MM.1S (cell line): Measurements from ENCODE around the gene TERB1.
"Not testable (repeated sequence)": the region's sequence is repeated elsewhere in the genome, so short reads cannot be mapped to it uniquely, and the experiment has no call there.

Source experiments
- DNase-seq: peaks from one replicate; pipeline ENCODE4 v3.0.0-alpha.2; 2015
- H2AFZ ChIP-seq: fragments of 300-600 bp; sonication (generic); 2 replicates; pipeline ENCODE4 v1.6.0; 2016; ENCODE audit warnings: antibody characterized with exemption, low read length
- H3F3A ChIP-seq: fragments of 300-600 bp; sonication (generic); 2 replicates; pipeline ENCODE4 v1.6.1; 2016; ENCODE audit warnings: mild to moderate bottlenecking, antibody characterized with exemption, low read length, moderate library complexity, mixed read lengths; ENCODE audit not compliant: insufficient read depth
- H3K27ac ChIP-seq: fragments of 300-600 bp; sonication (generic); 2 replicates; pipeline ENCODE4 v1.5.1; 2016; ENCODE audit warnings: mild to moderate bottlenecking, low read length
- H3K27me3 ChIP-seq: fragments of 300-600 bp; sonication (generic); replicated peaks from 2 replicates; pipeline ENCODE4 v1.6.0; 2016; ENCODE audit warnings: low read length; ENCODE audit not compliant: insufficient read depth
- H3K36me3 ChIP-seq: fragments of 300-600 bp; sonication (generic); replicated peaks from 2 replicates; pipeline ENCODE4 v1.6.1; 2016; ENCODE audit warnings: mild to moderate bottlenecking, low read length, mixed read lengths; ENCODE audit not compliant: insufficient read depth
- H3K4me1 ChIP-seq: fragments of 300-600 bp; sonication (generic); 2 replicates; pipeline ENCODE4 v1.6.1; 2016; ENCODE audit warnings: low read length, mixed read lengths
- H3K4me2 ChIP-seq: fragments of 300-600 bp; sonication (generic); 2 replicates; pipeline ENCODE4 v1.6.0; 2016; ENCODE audit warnings: low read depth, low read length
- H3K4me3 ChIP-seq: fragments of 300-600 bp; sonication (generic); 2 replicates; pipeline ENCODE4 v1.5.1; 2016; ENCODE audit warnings: low read length, mixed read lengths
- H3K79me2 ChIP-seq: fragments of 300-600 bp; sonication (generic); 2 replicates; pipeline ENCODE4 v1.6.1; 2016; ENCODE audit warnings: mixed run types, low read length, mixed read lengths
- H3K9ac ChIP-seq: fragments of 300-600 bp; sonication (generic); 2 replicates; pipeline ENCODE4 v1.6.1; 2016; ENCODE audit warnings: low read length, mixed read lengths
- H3K9me2 ChIP-seq: fragments of 300-600 bp; sonication (generic); replicated peaks from 2 replicates; pipeline ENCODE4 v1.6.1; 2016; ENCODE audit warnings: mild to moderate bottlenecking, low read length, mixed read lengths; ENCODE audit not compliant: insufficient read depth
- H3K9me3 ChIP-seq: fragments of 300-600 bp; sonication (generic); replicated peaks from 2 replicates; pipeline ENCODE4 v1.6.1; 2016; ENCODE audit warnings: mild to moderate bottlenecking, low read length, mixed read lengths; ENCODE audit not compliant: insufficient read depth
- H4K20me1 ChIP-seq: fragments of 300-600 bp; sonication (generic); 2 replicates; pipeline ENCODE4 v1.6.1; 2016; ENCODE audit warnings: mild to moderate bottlenecking, low read length, moderate library complexity, mixed read lengths; ENCODE audit not compliant: insufficient read depth
- CTCF ChIP-seq: fragments of 300-600 bp; sonication (generic); IDR thresholded peaks from 2 replicates; pipeline ENCODE4 v1.5.1; 2016; ENCODE audit warnings: antibody characterized with exemption, low read length, mixed read lengths
- EZH2 ChIP-seq: fragments of 300-600 bp; sonication (generic); optimal IDR thresholded peaks from 2 replicates; pipeline ENCODE3; 2017; ENCODE audit warnings: low read depth, mild to moderate bottlenecking, antibody characterized with exemption, low read length, mixed read lengths
- EZH2phosphoT487 ChIP-seq: fragments of 300-600 bp; sonication (generic); IDR thresholded peaks from 2 replicates; pipeline ENCODE4 v1.6.1; 2018; ENCODE audit warnings: antibody characterized with exemption, low read length

Gene TERB1

GRCh38 chr16:66802159-66802558, 775 bp upstream of the TERB1 start:
- Histone ChIP-seq H3K27me3 (no peaks in the 10 kb centered on the region), H3K79me2 (no peaks in the 10 kb centered on the region), H3K9ac (no peak overlapping the region), H3F3A (no peaks in the 10 kb centered on the region), H3K9me2 (no peaks in the 10 kb centered on the region), H3K9me3 (no peaks in the 10 kb centered on the region), H3K4me3 (no peak overlapping the region), H3K4me2 (no peak overlapping the region), H3K27ac (no peak overlapping the region), H4K20me1 (no peaks in the 10 kb centered on the region), H3K36me3 (no peaks in the 10 kb centered on the region; the same call in 1 of the 2 replicates), H3K4me1 (no peaks in the 10 kb centered on the region), H2AFZ (no peak overlapping the region)
- TF ChIP-seq EZH2 (no peak), CTCF (no peak), EZH2phosphoT487 (no peak)
- no peak for DNase-seq

GRCh38 chr16:66800856-66801255, 528 bp downstream of the TERB1 start:
- DNase-seq = no peak
- H3K27ac ChIP-seq = no peak overlapping the region
- H2AFZ ChIP-seq = no peak overlapping the region
- no peak overlapping the region for H3K4me2 ChIP-seq
- H3K36me3 ChIP-seq = no peaks in the 10 kb centered on the region; the same call in 1 of the 2 replicates
- no peaks in the 10 kb centered on the region for H3K9me2 ChIP-seq
- no peaks in the 10 kb centered on the region for H4K20me1 ChIP-seq
- H3K4me3 ChIP-seq = no peak overlapping the region
- no peaks in the 10 kb centered on the region for H3K79me2 ChIP-seq
- no peaks in the 10 kb centered on the region for H3F3A ChIP-seq
- no peaks in the 10 kb centered on the region for H3K9me3 ChIP-seq
- TF ChIP-seq EZH2phosphoT487 = no peak
- TF ChIP-seq CTCF = no peak
- TF ChIP-seq EZH2 = no peak
- H3K9ac ChIP-seq = no peak overlapping the region
- no peaks in the 10 kb centered on the region for H3K27me3 ChIP-seq
- H3K4me1 ChIP-seq = no peaks in the 10 kb centered on the region

GRCh38 chr16:66798161-66798560, 3.2 kb downstream of the TERB1 start:
- Histone ChIP-seq H3K36me3 (no peaks in the 10 kb centered on the region; the same call in 1 of the 2 replicates), H3K27ac (no peak overlapping the region), H3K27me3 (no peaks in the 10 kb centered on the region), H3K79me2 (no peaks in the 10 kb centered on the region), H3K9ac (no peak overlapping the region), H4K20me1 (no peaks in the 10 kb centered on the region), H3K4me2 (no peak overlapping the region), H3F3A (no peaks in the 10 kb centered on the region), H2AFZ (no peak overlapping the region), H3K4me1 (no peaks in the 10 kb centered on the region), H3K9me2 (no peaks in the 10 kb centered on the region), H3K9me3 (no peaks in the 10 kb centered on the region), H3K4me3 (no peak overlapping the region)
- no peak for TF ChIP-seq EZH2phosphoT487
- TF ChIP-seq CTCF = no peak
- no peak for TF ChIP-seq EZH2
- DNase-seq = no peak

- not testable (repeated sequence) for H3K27ac ChIP-seq, H3K9me3 ChIP-seq, H3K36me3 ChIP-seq, H4K20me1 ChIP-seq, H2AFZ ChIP-seq, H3K79me2 ChIP-seq, H3K9me2 ChIP-seq, H3K27me3 ChIP-seq, H3F3A ChIP-seq, H3K4me3 ChIP-seq, H3K4me1 ChIP-seq, H3K4me2 ChIP-seq, DNase-seq, H3K9ac ChIP-seq
These were observed 7.4 kb downstream of the TERB1 start for GRCh38 chr16:66793984-66794383.
